Left lung (tissue), 10 donors: ENCODE measurements around the gene IKBIP. TPM values are rescaled to one million over a fixed set of nuclear protein-coding genes. Genes with fewer than 3 reads are reported as not detected.

Experiments
- ATAC-seq: fragments of 200-7000 bp; cut with Tn5 transposase; one replicate; pipeline ENCODE4 v1.9.1; 2020; ENCODE audit warnings: moderate library complexity
- DNase-seq, 4 donors: peaks; one replicate each; pipeline ENCODE4 v3.0.0-alpha.2; 2013 to 2020
- H3K27ac ChIP-seq, 2 donors: fragments of 200-600 bp; sonication (generic) in 1 of 2; one replicate each; pipeline versions ENCODE4 v1.5.0 to v1.8.0; 2020 to 2021
- H3K27me3 ChIP-seq, 2 donors: fragments of 200-600 bp; sonication (generic) in 1 of 2; one replicate each; pipeline versions ENCODE4 v1.5.0 to v1.8.0; 2020 to 2021
- H3K36me3 ChIP-seq, 2 donors: fragments of 200-600 bp; sonication (generic) in 1 of 2; one replicate each; pipeline versions ENCODE4 v1.5.0 to v1.8.0; 2020 to 2021
- H3K4me1 ChIP-seq, 2 donors: fragments of 200-600 bp; one replicate each; pipeline ENCODE4 v1.8.0; 2021
- H3K4me3 ChIP-seq, 2 donors: fragments of 200-600 bp; sonication (generic) in 1 of 2; one replicate each; pipeline versions ENCODE4 v1.5.0 to v1.8.0; 2020 to 2021; ENCODE audit warnings: mild to moderate bottlenecking in 1 of 2
- H3K9me3 ChIP-seq, 2 donors: fragments of 200-600 bp; sonication (generic) in 1 of 2; one replicate each; pipeline versions ENCODE4 v1.5.0 to v1.8.0; 2020 to 2021
- CTCF ChIP-seq, 2 donors: fragments of 200-600 bp; sonication (generic) in 1 of 2; IDR thresholded peaks; one replicate each; pipeline versions ENCODE4 v1.5.0 to v1.8.0; 2021; ENCODE audit warnings: antibody characterized with exemption in 2 of 2
- intact Hi-C, 2 donors: fragments of 100-400 bp; cut with DNase I; formaldehyde crosslinking; loops; one replicate each; pipeline versions ENCODE4 v1.11.2 to v1.14.2; 2022
- polyA plus RNA-seq, 6 donors: library from polyadenylated mRNA; unstranded; fragments of 120-200 nt; gene quantifications; one replicate each; pipeline ENCODE4 v1.2.1, GENCODE V29; 2013; ENCODE audit not compliant: insufficient read length in 6 of 6
- total RNA-seq, 2 donors: library from RNA; stranded (reverse); fragmentation: NEBNext Ultra II Directional; extraction: Animal tissue kit (Norgen Biotek cat#: 25700); gene quantifications; one replicate each; pipeline ENCODE4 v1.2.1, GENCODE V29; 2021
- donor health status: DM: no; HTN: yes; CAD: no.
- donor health status: DM: no; HTN: no; CAD: no.

The IKBIP gene
- total and polyA plus RNA-seq, 8 donors, result 23.6 to 31.7 (median 28.5) TPM

GRCh38 chr12:98591209-98591608, 53.4 kb downstream of the IKBIP start:
- no peak for TF ChIP-seq CTCF (IDR thresholded peaks at IDR 0.05)
- Histone ChIP-seq H3K4me1 (peaks cover 0 to 17% of the 10 kb centered on the region in 2 donors), H3K27me3 (no peaks in the 10 kb centered on the region), H3K4me3 (no peak overlapping the region), H3K9me3 (no peaks in the 10 kb centered on the region), H3K36me3 (peaks cover 0 to 10% of the 10 kb centered on the region in 2 donors), H3K27ac (no peak overlapping the region)
- no peak for DNase-seq
- intact Hi-C loops, result no loop called here
- ATAC-seq, result no peak

GRCh38 chr12:98587084-98587483, 57.5 kb downstream of the IKBIP start:
- no peak for DNase-seq
- H3K27me3 ChIP-seq, result no peaks in the 10 kb centered on the region
- TF ChIP-seq CTCF (IDR thresholded peaks at IDR 0.05), result no peak
- no peak for ATAC-seq
- H3K4me1 ChIP-seq, result no peaks in the 10 kb centered on the region
- no peaks in the 10 kb centered on the region for H3K9me3 ChIP-seq
- intact Hi-C loops, result no loop called here
- no peaks in the 10 kb centered on the region for H3K36me3 ChIP-seq
- no peak overlapping the region for H3K27ac ChIP-seq
- no peak overlapping the region for H3K4me3 ChIP-seq

DNA sequence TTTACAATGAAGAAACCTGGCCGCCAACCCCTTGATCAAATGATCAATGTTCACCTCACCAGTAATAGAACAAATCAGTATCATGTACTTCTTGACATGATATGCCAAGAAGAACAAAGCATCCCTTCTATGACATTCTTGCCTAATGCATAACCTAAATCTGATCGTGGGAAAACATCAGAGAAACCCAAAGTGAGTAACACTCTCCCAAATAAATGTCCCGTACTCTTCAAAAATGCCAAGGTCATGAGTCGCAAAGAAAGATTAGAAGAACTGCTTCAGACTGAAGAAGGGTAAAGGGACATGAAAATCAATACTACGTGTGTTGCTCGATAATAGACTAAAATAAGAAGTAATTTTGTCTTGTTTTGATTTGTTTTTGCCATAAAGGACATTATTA, 62.5 kb downstream of the IKBIP start:
- no peaks in the 10 kb centered on the region for H3K9me3 ChIP-seq
- H3K27ac ChIP-seq, result no peak overlapping the region
- H3K27me3 ChIP-seq, result no peaks in the 10 kb centered on the region
- DNase-seq (no peak), ATAC-seq (no peak)
- intact Hi-C loops, result no loop called here
- H3K36me3 ChIP-seq, result no peaks in the 10 kb centered on the region
- TF ChIP-seq CTCF (IDR thresholded peaks at IDR 0.05), result no peak
- H3K4me1 ChIP-seq, result no peaks in the 10 kb centered on the region
- no peak overlapping the region for H3K4me3 ChIP-seq

DNA sequence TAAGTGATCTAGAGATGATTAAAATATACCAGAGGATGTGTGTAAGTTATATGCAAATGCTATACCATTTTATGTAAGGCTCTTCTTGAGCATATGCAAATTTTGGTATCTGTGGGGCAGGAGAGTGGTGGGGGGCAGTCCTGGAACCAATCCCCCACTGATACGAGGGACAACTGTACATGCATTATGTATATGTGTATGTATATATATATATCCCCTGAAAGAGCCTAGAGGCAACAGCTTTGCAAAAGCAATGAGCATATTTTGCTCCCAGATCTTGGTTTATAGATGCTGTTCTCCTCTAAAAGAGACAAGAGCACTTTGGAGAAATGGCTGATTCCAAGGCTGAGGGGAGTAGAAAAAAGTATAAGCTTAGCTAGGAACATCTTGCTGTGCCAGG, 63.5 kb downstream of the IKBIP start:
- TF ChIP-seq CTCF (IDR thresholded peaks at IDR 0.05), result no peak

DNA sequence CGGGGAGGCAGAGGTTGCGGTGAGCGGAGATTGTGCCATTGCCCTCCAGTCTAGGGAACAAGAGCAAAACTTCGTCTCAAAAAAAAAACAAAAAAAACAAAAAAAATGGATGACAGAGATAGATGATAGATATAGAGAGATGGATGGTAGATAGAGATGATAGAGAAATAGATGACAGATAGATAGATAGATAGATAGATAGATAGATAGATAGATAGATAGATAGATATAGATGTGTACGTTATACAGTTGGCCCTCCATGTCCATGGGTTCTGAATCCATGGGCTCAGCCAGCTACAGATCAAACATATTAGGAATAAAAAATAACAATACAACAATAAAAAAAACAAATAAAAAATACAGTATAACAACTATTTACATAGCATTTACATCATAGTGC, 63.9 kb downstream of the IKBIP start:
- intact Hi-C loops, result no loop called here

More for the DNA sequence above, 63.5 kb downstream of the IKBIP start:
- no peaks in the 10 kb centered on the region for H3K9me3 ChIP-seq
- no peaks in the 10 kb centered on the region for H3K36me3 ChIP-seq
- H3K27me3 ChIP-seq, result no peaks in the 10 kb centered on the region
- ATAC-seq (no peak), DNase-seq (no peak)
- no peaks in the 10 kb centered on the region for H3K4me1 ChIP-seq
- H3K4me3 ChIP-seq, result no peak overlapping the region
- no peak overlapping the region for H3K27ac ChIP-seq
- intact Hi-C loops, result no loop called here

More for the DNA sequence above, 63.9 kb downstream of the IKBIP start:
- Histone ChIP-seq H3K4me3 (no peak overlapping the region), H3K36me3 (no peaks in the 10 kb centered on the region), H3K27ac (no peak overlapping the region), H3K4me1 (no peaks in the 10 kb centered on the region), H3K27me3 (no peaks in the 10 kb centered on the region), H3K9me3 (no peaks in the 10 kb centered on the region)
- ATAC-seq (no peak), DNase-seq (no peak)
- no peak for TF ChIP-seq CTCF (IDR thresholded peaks at IDR 0.05)
